Measurements from ENCODE around the gene DHX30. TPM values are rescaled to one million over a fixed set of nuclear protein-coding genes. Genes with fewer than 3 reads are reported as not detected.
"Not testable (repeated sequence)": the region's sequence is repeated elsewhere in the genome, so short reads cannot be mapped to it uniquely, and the experiment has no call there.

DHX30 gene
- 69.9 and 77.7 TPM in 2 replicates for total RNA-seq

GRCh38 chr3:47802734-47803479 lies at the start of gene DHX30:
Gene DHX30, plus strand, starts transcription at chr3:47803138. Its CDS starts 7,546 bp downstream, at chr3:47810684.
- DNase-seq (ENCODE audit: low read depth), result peak; percentile 89
- peak within 1 kb of the TSS; percentile 85 for H3K4me3 ChIP-seq (ENCODE audit: low read depth, low read length)
- TF ChIP-seq CTCF (IDR thresholded peaks at IDR 0.05; ENCODE audit: insufficient read depth, low read depth, low read length), result no peak

GRCh38 chr3:47758261-47759025 lies 44.5 kb upstream of the DHX30 start:
- no peak overlapping the region for H3K4me3 ChIP-seq (ENCODE audit: low read depth, low read length)
- TF ChIP-seq CTCF (IDR thresholded peaks at IDR 0.05; ENCODE audit: insufficient read depth, low read depth, low read length), result no peak
- no peak for DNase-seq (ENCODE audit: low read depth)

- not testable (repeated sequence) for DNase-seq (ENCODE audit: low read depth); H3K4me3 ChIP-seq (ENCODE audit: low read depth, low read length)
Measured at GRCh38 chr3:47760207-47760606, 42.7 kb upstream of the DHX30 start.

GRCh38 chr3:47761046-47761445 lies 41.9 kb upstream of the DHX30 start:
- H3K4me3 ChIP-seq (ENCODE audit: low read depth, low read length), result no peak overlapping the region
- no peak for DNase-seq (ENCODE audit: low read depth)
- TF ChIP-seq CTCF (IDR thresholded peaks at IDR 0.05; ENCODE audit: insufficient read depth, low read depth, low read length), result no peak

- no peak overlapping the region for H3K4me3 ChIP-seq (ENCODE audit: low read depth, low read length)
- TF ChIP-seq CTCF (IDR thresholded peaks at IDR 0.05; ENCODE audit: insufficient read depth, low read depth, low read length), result no peak
- DNase-seq (ENCODE audit: low read depth), result no peak
Measured at GRCh38 chr3:47762233-47762632, 40.7 kb upstream of the DHX30 start.

GRCh38 chr3:47766186-47766585 lies 36.8 kb upstream of the DHX30 start:
- no peak overlapping the region for H3K4me3 ChIP-seq (ENCODE audit: low read depth, low read length)
- no peak for DNase-seq (ENCODE audit: low read depth)
- no peak for TF ChIP-seq CTCF (IDR thresholded peaks at IDR 0.05; ENCODE audit: insufficient read depth, low read depth, low read length)

GRCh38 chr3:47772047-47772446 lies 30.9 kb upstream of the DHX30 start:
- no peak for DNase-seq (ENCODE audit: low read depth)
- TF ChIP-seq CTCF (IDR thresholded peaks at IDR 0.05; ENCODE audit: insufficient read depth, low read depth, low read length), result no peak
- no peak overlapping the region for H3K4me3 ChIP-seq (ENCODE audit: low read depth, low read length)

Data from fibroblast of villous mesenchyme (primary cell).